IMR-90 (cell line): ENCODE data around the gene TRAP1. TPM values are rescaled to one million over a fixed set of nuclear protein-coding genes. Genes with fewer than 3 reads are reported as not detected.

ENCODE experiments used
- ATAC-seq: fragments of 200-7000 bp; cut with Tn5 transposase; 2 replicates; pipeline ENCODE4 v1.9.1; 2020; ENCODE audit warnings: low read depth, mild to moderate bottlenecking, moderate library complexity
- BruUV-seq: library from RNA; stranded (reverse); fragments of 400-500 nt; replicated peaks from 2 replicates; lab custom pipeline; 2021; lab: Mats Ljungman, UMichigan
- CTCF ChIA-PET: fragments of 300-600 bp; formaldehyde crosslinking; extraction: SDS; loops from one replicate; lab custom pipeline; 2021; ENCODE audit warnings: antibody characterized with exemption; lab: Yijun Ruan, JAX
- POLR2A ChIA-PET: fragments of 300-600 bp; sonication (Branson Sonifier 250); formaldehyde crosslinking; loops from one replicate; lab custom pipeline; 2022; ENCODE audit warnings: antibody characterized with exemption; ENCODE audit not compliant: unreplicated experiment; lab: Charles Lee
- DNase-seq: peaks from one replicate; pipeline ENCODE4 v3.0.0; 2013
- H2AFZ ChIP-seq: replicated peaks from 2 replicates; pipeline ENCODE3; 2013; ENCODE audit warnings: low read length, mild to moderate bottlenecking; ENCODE audit not compliant: poor library complexity
- H2AK5ac ChIP-seq: 2 replicates; pipeline ENCODE4 v1.6.1; 2013; ENCODE audit warnings: low read depth, low read length, inconsistent platforms
- H2AK9ac ChIP-seq: replicated peaks from 2 replicates; pipeline ENCODE3; 2013; ENCODE audit warnings: mild to moderate bottlenecking, low read depth, low read length, moderate library complexity; ENCODE audit not compliant: poor library complexity
- H2BK120ac ChIP-seq: 2 replicates; pipeline ENCODE4 v1.6.1; 2013; ENCODE audit warnings: low read depth, low read length, inconsistent platforms
- H2BK15ac ChIP-seq: 3 replicates; pipeline ENCODE4 v1.6.1; 2013; ENCODE audit warnings: low read depth, low read length, inconsistent platforms
- H2BK20ac ChIP-seq: 2 replicates; pipeline ENCODE4 v1.6.1; 2013; ENCODE audit warnings: low read depth, mild to moderate bottlenecking, inconsistent platforms, low read length, moderate library complexity
- H2BK5ac ChIP-seq: 2 replicates; pipeline ENCODE4 v1.6.1; 2013; ENCODE audit warnings: mild to moderate bottlenecking, low read depth, low read length, inconsistent platforms; ENCODE audit not compliant: poor library complexity, severe bottlenecking
- H3K14ac ChIP-seq: replicated peaks from 2 replicates; pipeline ENCODE4 v1.6.1; 2013; ENCODE audit warnings: low read depth, low read length, inconsistent platforms
- H3K18ac ChIP-seq: 2 replicates; pipeline ENCODE4 v1.6.1; 2013; ENCODE audit warnings: low read depth, low read length, control low read depth
- H3K23ac ChIP-seq: 2 replicates; pipeline ENCODE4 v1.6.1; 2013; ENCODE audit warnings: low read depth, low read length, inconsistent platforms
- H3K27ac ChIP-seq: 2 replicates; pipeline ENCODE4 v1.5.1; 2013; ENCODE audit warnings: mild to moderate bottlenecking, control low read depth, low read length; ENCODE audit not compliant: insufficient read depth
- H3K27me3 ChIP-seq: 2 replicates; pipeline ENCODE4 v1.6.1; 2013; ENCODE audit warnings: low read length; ENCODE audit not compliant: control insufficient read depth, insufficient read depth
- H3K36me3 ChIP-seq: 2 replicates; pipeline ENCODE4 v1.6.1; 2013; ENCODE audit warnings: low read length, mixed read lengths; ENCODE audit not compliant: control insufficient read depth, insufficient read depth
- H3K4ac ChIP-seq: 2 replicates; pipeline ENCODE4 v1.6.1; 2013; ENCODE audit warnings: low read depth, low read length, inconsistent platforms
- H3K4me1 ChIP-seq: 2 replicates; pipeline ENCODE4 v1.6.1; 2013; ENCODE audit warnings: low read length, mixed read lengths; ENCODE audit not compliant: control insufficient read depth, insufficient read depth
- H3K4me2 ChIP-seq: 2 replicates; pipeline ENCODE4 v1.6.1; 2013; ENCODE audit warnings: low read depth, mild to moderate bottlenecking, control low read depth, low read length, moderate library complexity
- H3K4me3 ChIP-seq: 2 replicates; pipeline ENCODE4 v1.5.1; 2013; ENCODE audit warnings: low read depth, mild to moderate bottlenecking, control low read depth, low read length, moderate library complexity; ENCODE audit not compliant: insufficient read depth
- H3K56ac ChIP-seq: 2 replicates; pipeline ENCODE4 v1.6.1; 2013; ENCODE audit warnings: low read length, inconsistent platforms; ENCODE audit not compliant: insufficient read depth; ENCODE audit errors: extremely low read depth
- H3K79me1 ChIP-seq, 2 experiments: 2 replicates each; pipeline ENCODE4 v1.6.1; 2013; ENCODE audit warnings: low read length in 2 of 2, inconsistent platforms in 1 of 2, low read depth in 1 of 2
- H3K9ac ChIP-seq: 2 replicates; pipeline ENCODE4 v1.6.1; 2013; ENCODE audit warnings: low read depth, low read length, control low read depth
- H3K9me1 ChIP-seq: 2 replicates; pipeline ENCODE4 v1.6.1; 2013; ENCODE audit warnings: low read length, inconsistent platforms; ENCODE audit not compliant: insufficient read depth
- H3K9me3 ChIP-seq: 2 replicates; pipeline ENCODE4 v1.6.1; 2013; ENCODE audit warnings: low read length; ENCODE audit not compliant: control insufficient read depth, insufficient read depth
- H4K20me1 ChIP-seq: 2 replicates; pipeline ENCODE4 v1.6.1; 2013; ENCODE audit warnings: low read length, inconsistent platforms; ENCODE audit not compliant: insufficient read depth
- H4K5ac ChIP-seq: 2 replicates; pipeline ENCODE4 v1.6.1; 2013; ENCODE audit warnings: mild to moderate bottlenecking, low read depth, low read length, control low read depth
- H4K8ac ChIP-seq, 2 experiments: 2 replicates each; pipeline ENCODE4 v1.6.1; 2013; ENCODE audit warnings: low read depth in 2 of 2, low read length in 2 of 2, control low read depth in 1 of 2, inconsistent platforms in 1 of 2
- H4K91ac ChIP-seq: 2 replicates; pipeline ENCODE4 v1.6.1; 2013; ENCODE audit warnings: low read depth, low read length, inconsistent platforms; ENCODE audit not compliant: insufficient read depth
- BHLHE40 ChIP-seq: fragments of 150-350 bp; IDR thresholded peaks from 2 replicates; pipeline ENCODE4 v1.6.1; 2016; ENCODE audit warnings: mild to moderate bottlenecking, low read depth, low read length
- CEBPB ChIP-seq: IDR thresholded peaks from 2 replicates; pipeline ENCODE4 v1.6.1; 2012; ENCODE audit warnings: low read depth, low read length, improper control_type of control experiment
- CHD1 ChIP-seq: IDR thresholded peaks from 2 replicates; pipeline ENCODE4 v1.6.1; 2012; ENCODE audit warnings: low read depth, low read length, improper control_type of control experiment
- CTCF ChIP-seq: conservative IDR thresholded peaks from 2 replicates; pipeline ENCODE4 v1.5.1; 2012; ENCODE audit warnings: mild to moderate bottlenecking, low read depth, low read length, improper control_type of control experiment
- MAFK ChIP-seq: IDR thresholded peaks from 2 replicates; pipeline ENCODE4 v1.6.1; 2012; ENCODE audit warnings: low read depth, low read length, improper control_type of control experiment
- MAZ ChIP-seq: IDR thresholded peaks from 2 replicates; pipeline ENCODE4 v1.6.1; 2012; ENCODE audit warnings: low read depth, mild to moderate bottlenecking, low read length, improper control_type of control experiment, moderate library complexity, borderline replicate concordance
- MXI1 ChIP-seq: IDR thresholded peaks from 2 replicates; pipeline ENCODE4 v1.6.1; 2012; ENCODE audit warnings: low read depth, mild to moderate bottlenecking, low read length, moderate library complexity, borderline replicate concordance
- NFE2L2 ChIP-seq: fragments of 150-350 bp; IDR thresholded peaks from 2 replicates; pipeline ENCODE4 v1.6.1; 2016; ENCODE audit warnings: low read depth, mild to moderate bottlenecking, low read length
- RAD21 ChIP-seq: IDR thresholded peaks from 2 replicates; pipeline ENCODE4 v1.6.1; 2012; ENCODE audit warnings: low read length, improper control_type of control experiment
- RCOR1 ChIP-seq: IDR thresholded peaks from 2 replicates; pipeline ENCODE4 v1.6.1; 2012; ENCODE audit warnings: mild to moderate bottlenecking, low read length, improper control_type of control experiment; ENCODE audit not compliant: insufficient replicate concordance
- RFX5 ChIP-seq: IDR thresholded peaks from 2 replicates; pipeline ENCODE4 v1.8.0; 2012; ENCODE audit warnings: low read depth, mild to moderate bottlenecking, low read length, moderate library complexity
- SMC3 ChIP-seq: fragments of 150-350 bp; IDR thresholded peaks from 2 replicates; pipeline ENCODE4 v1.6.1; 2016; ENCODE audit warnings: low read depth, mild to moderate bottlenecking, antibody characterized with exemption, low read length, moderate library complexity
- USF2 ChIP-seq: fragments of 150-350 bp; IDR thresholded peaks from 2 replicates; pipeline ENCODE4 v1.6.1; 2017; ENCODE audit warnings: mild to moderate bottlenecking, antibody characterized with exemption, low read length, low read depth
- WGBS, 2 experiments: methylation state at CpG; one replicate each; pipeline versions ENCODE4 v1.1.5 to v1.1.7; 2013; ENCODE audit warnings: missing lambda C conversion rate in 2 of 2; ENCODE audit not compliant: insufficient read length in 1 of 2; ENCODE audit errors: extremely low coverage in 2 of 2; 5-methylcytosine and 5-hydroxymethylcytosine counted together
- dilution Hi-C: fragments of 300-500 bp; cut with HindIII; formaldehyde crosslinking; loops from one replicate; pipeline ENCODE4 v1.14.3; 2018; ENCODE audit warnings: low sequenced_read_pairs; ENCODE audit not compliant: unreplicated experiment
- in situ Hi-C: fragments of 300-500 bp; cut with MboI; formaldehyde crosslinking; loops from 3 replicates; pipeline ENCODE4 v1.14.3; 2019; ENCODE audit warnings: low sequenced_read_pairs, inconsistent platforms, mixed read lengths
- intact Hi-C: fragments of 100-400 bp; cut with micrococcal nuclease; formaldehyde crosslinking; loops from 2 replicates; pipeline ENCODE4 v1.10.0; 2022
- polyA plus RNA-seq, 3 experiments: library from polyadenylated mRNA; depleted of rRNA; stranded (reverse); fragments of >200 nt; gene quantifications; 2 replicates each; pipeline ENCODE4 v1.2.3, GENCODE V29; 2012; ENCODE audit warnings: low replicate concordance in 1 of 3
- total RNA-seq: library from RNA; depleted of rRNA; stranded (reverse); fragments of >200 nt; gene quantifications from 2 replicates; pipeline ENCODE4 v1.2.3, GENCODE V29; 2012

The TRAP1 gene
- total and polyA plus RNA-seq, 2 of the 4 experiments (the other 2 are of a cell fraction), result 139 to 145 TPM

GRCh38 chr16:3695610-3696369 lies 21.5 kb downstream of the TRAP1 start:
- Histone ChIP-seq H3K9ac (no peak overlapping the region), H3K36me3 (no peaks in the 10 kb centered on the region), H3K79me1 (peaks cover 30 to 55% of the 10 kb centered on the region in 2 experiments), H3K9me1 (0 out of 2 replicates have a peak, but pooled peaks cover 7% of the 10 kb centered on the region), H2BK20ac (no peak overlapping the region), H3K56ac (no peak overlapping the region), H2AK5ac (no peak overlapping the region), H3K23ac (no peak overlapping the region), H4K5ac (no peak overlapping the region), H3K27ac (no peak overlapping the region), H3K4ac (no peak overlapping the region), H2BK5ac (no peak overlapping the region), H3K4me3 (no peak overlapping the region), H2BK15ac (no peak overlapping the region), H2AFZ (no peak overlapping the region), H3K18ac (no peak overlapping the region), H2AK9ac (no peak overlapping the region), H3K27me3 (no peaks in the 10 kb centered on the region), H3K4me2 (no peak overlapping the region), H3K9me3 (no peaks in the 10 kb centered on the region), H4K91ac (no peak overlapping the region), H4K20me1 (peaks cover 8% of the 10 kb centered on the region; the same call in 1 of the 2 replicates), H4K8ac (no peak overlapping the region), H3K4me1 (peaks cover 8% of the 10 kb centered on the region; the same call in 1 of the 2 replicates), H2BK120ac (no peak overlapping the region), H3K14ac (no peak overlapping the region)
- ATAC-seq (no peak), DNase-seq (no peak)
- 89% methylated on average over 9 of the region's 19 CpGs; no CpG with 5 or more reads in 1 of the 2 experiments for WGBS, 2 experiments
- no peak for TF ChIP-seq RCOR1
- no peak for TF ChIP-seq CEBPB
- TF ChIP-seq NFE2L2, result no peak
- no peak for TF ChIP-seq MXI1
- TF ChIP-seq USF2, result no peak
- TF ChIP-seq RFX5, result no peak
- TF ChIP-seq MAFK, result no peak
- TF ChIP-seq CTCF, result no peak
- no peak for TF ChIP-seq SMC3
- TF ChIP-seq RAD21, result no peak
- TF ChIP-seq CHD1, result no peak
- TF ChIP-seq MAZ, result no peak
- TF ChIP-seq BHLHE40, result no peak
- intact Hi-C loops, result loop anchor here (10.0 kb wide), 2 partner anchors 419 to 559 kb away; partner anchors contain the start of gene ADCY9
- no TSS peak for BruUV-seq
- dilution Hi-C loops, result no loop called here
- POLR2A ChIA-PET, result no interaction called here
- CTCF ChIA-PET, result interaction anchor here (0.6 kb wide), 1 partner anchor 43 kb away, joined by 5 read pairs; no protein-coding TSS in a partner anchor
- in situ Hi-C loops, result no loop called here
